NCI-H1436 treated with DMSO at 0.1 percent for 48 hours (cell line): ENCODE data around the gene FOXO3.

Experiments
- DNase-seq: peaks from one replicate; lab custom pipeline; 2025; lab: John Stamatoyannopoulos, UW

Gene FOXO3

DNA sequence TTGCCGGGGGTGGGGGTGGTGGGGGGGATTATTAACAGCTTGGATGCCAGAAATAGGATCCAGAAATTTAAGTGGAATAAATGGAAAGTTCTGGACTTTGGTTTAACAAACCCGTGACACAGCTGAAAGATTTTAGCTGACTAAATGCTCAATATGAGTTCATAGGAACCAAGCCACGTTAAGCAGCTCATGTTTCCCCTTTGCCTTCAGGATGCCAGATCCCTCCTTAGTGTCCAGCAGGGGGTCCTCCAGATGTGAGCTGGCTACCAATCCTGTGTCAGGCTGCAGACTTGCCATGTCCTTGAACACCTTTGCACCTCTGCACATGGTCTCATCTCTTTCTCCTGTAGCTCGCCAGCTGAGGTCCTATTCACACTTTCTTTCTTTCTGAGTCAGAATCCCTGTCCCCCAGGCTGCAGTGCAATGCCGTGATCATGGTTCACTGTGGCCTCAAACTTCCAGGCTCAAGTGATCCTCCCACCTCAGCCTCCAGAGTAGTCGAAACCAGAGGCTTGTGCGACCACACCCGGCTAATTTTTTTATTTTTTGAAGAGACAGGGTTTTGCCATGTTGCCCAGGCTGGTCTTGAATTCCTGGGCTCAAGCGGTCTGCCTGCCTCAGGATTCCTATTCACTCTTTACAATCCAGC, 154.2 kb downstream of the FOXO3 start:
- DNase-seq, result no peak

DNA sequence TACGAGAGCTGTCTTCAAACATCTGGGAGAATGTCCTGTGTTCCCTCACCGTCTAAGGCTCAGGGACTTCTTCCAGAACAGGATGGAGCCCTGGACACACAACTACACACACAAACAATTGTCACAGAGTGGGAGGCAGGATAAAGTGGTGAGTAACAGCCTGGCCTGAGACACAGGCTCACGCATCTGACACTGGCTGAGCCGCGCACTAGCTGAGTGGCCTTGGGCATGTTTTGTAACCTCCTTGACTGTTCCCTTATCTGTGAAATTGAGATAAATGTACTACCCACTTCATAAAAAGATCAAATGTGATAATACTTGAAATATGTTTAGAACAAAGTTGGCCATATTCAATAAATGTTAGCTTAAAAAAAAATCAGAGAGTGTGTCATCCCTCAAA, 155.1 kb downstream of the FOXO3 start:
- no peak for DNase-seq

DNA sequence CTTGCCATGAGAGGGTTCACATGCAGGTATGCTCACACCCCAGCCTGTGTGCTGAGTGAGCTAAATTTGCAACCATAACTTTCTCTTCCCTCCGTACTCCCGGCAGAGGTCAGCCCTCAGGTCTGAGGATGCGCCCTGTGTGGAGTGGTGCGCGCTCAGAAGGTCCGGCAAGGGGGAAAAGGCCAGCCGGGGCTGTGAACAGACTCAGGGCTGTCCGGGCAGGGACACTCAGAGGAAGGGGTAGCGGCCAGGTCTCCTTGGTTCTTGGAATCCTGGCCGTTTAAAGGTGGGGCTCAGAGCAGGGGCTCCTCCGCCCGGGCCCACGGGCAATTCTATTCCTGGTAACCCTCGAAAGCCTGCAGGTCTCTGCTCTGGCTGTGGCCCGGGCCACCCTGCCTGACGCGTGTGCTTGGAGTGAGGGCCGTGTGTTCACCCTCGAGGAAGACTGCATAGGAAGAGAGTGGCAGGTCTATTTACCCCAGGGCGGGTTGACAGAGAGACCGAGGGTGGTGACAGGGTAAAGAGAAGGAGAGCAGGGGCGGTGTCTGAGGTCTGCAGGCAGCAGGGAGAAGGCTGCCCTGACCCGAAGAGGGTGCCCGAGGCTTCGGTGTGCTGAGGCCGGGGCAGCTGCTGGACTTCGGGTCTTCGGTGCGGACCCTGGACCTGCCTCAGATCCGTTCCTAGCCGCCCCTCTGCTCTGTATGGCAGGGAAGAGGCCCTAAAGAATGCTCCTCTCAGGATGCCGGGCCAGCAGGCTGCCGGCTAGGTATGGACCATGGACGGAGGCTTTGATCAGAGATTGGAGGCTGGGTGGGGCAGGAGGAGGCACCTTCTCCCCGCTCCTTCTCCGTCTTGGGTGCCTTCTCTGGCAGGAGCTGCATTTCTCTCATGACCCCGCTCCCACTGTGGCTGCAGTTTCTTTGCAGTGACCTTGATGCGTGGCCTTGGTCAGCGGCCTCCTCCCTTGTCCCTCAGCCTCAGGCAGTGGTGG, 156.4 kb downstream of the FOXO3 start:
- no peak for DNase-seq

- no peak for DNase-seq
Observed at GRCh38 chr6:108719477-108719876, 158.8 kb downstream of the FOXO3 start.

- no peak for DNase-seq
Observed at GRCh38 chr6:108720827-108721226, 160.1 kb downstream of the FOXO3 start.

DNA sequence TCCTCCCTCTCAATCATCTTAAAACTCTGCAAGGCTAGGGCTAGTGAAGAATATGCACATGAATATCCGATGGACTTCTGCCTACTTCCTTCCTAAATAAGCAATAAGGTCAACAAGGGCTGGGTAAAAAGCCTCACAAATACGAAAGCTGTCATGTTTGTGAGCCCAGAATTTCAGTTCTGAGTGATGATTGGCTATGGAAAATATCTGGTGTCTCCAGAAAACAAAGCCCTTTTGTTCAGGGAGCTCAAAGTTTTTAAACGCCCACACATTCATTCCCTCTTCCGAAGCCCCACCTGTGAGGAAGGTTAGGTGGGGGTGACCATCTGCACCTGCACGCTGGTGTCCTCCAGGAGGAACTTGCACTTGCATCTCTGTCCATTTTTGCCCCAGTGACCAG, 160.6 kb downstream of the FOXO3 start:
- no peak for DNase-seq

DNA sequence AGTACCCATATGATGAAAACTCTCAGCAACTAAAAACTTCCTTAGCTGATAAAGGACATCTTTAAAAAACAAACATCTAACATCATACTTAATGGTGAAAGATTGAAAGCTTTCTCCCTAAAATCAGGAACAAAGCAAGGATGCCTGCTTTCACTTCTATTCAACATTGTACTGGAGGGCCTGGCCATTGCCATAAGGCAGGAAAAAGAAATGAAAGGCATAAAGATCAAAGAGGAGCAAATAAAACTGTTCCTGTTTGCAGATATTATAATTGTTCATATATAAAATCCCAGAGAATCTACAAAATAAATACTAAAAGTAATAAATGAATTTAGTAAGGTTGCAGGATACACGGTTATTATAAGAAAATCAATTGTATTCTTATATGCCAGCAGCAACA, 162.9 kb downstream of the FOXO3 start:
- no peak for DNase-seq

DNA sequence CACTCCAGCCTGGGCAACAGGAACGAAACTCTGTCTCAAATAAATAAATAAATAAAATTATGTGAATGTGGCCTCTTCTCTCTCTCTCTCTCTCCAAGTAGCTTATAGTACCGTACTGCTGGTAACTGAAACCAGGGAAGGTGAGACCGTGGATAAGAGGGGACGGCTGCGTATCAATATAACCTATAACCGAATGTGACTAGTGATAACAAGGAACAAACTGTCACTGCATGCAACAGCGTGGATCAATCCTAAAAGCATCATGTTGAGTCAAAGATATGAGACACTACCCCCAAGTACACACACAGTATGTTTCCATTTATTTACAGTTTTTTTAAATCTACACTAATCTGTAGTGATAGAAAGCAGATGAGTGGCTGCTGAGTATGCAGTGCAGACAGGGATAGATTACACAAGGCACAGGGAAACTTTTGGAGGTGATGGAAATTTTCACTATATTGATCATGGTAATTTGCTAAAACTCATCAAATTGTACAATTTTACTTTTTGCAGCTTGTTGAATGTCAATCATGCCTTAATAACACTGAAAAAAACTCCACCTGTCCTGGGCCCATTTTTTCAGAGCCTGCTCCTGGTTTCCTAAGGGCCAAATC, 166.1 kb downstream of the FOXO3 start:
- DNase-seq, result no peak

DNA sequence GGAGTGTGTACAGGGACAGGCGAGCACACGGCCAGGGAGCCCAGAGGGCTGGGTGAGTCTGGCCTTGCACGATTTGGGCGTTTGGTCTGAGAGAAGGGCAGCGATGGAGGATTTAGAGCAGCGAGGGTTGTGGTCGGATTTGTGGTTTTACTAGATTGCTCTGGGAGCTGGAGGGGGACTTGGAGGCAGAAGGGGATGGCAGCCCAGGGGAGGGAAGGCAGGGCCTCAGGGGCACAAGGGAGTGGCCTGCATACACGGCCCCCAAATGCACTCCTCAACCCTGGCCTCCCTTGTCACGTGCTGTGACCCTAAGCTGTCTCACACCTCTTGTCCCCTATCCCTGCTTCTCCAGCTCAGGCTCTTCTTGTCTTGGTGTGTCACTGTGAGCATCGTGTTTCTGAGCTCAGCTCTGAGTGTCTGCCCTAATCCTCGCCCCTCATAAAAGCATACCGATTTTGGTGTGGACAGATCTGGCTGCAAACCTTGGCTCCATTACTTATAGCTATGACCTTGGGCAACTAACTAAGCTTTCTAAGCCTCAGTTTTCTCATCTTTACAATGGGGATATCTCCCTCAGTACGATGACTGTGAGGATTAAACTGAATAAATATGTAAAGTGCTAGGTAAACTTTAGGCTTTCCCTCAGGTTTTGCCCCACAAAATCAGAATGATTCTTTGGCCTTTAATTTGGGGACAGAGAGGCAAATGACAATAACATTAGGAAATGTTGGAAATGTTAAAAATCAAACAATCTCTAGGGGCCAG, 167.4 kb downstream of the FOXO3 start:
- no peak for DNase-seq

GRCh38 chr6:108728826-108729225, 168.1 kb downstream of the FOXO3 start:
- no peak for DNase-seq

GRCh38 chr6:108730635-108731515, 170.2 kb downstream of the FOXO3 start:
- no peak for DNase-seq

DNA sequence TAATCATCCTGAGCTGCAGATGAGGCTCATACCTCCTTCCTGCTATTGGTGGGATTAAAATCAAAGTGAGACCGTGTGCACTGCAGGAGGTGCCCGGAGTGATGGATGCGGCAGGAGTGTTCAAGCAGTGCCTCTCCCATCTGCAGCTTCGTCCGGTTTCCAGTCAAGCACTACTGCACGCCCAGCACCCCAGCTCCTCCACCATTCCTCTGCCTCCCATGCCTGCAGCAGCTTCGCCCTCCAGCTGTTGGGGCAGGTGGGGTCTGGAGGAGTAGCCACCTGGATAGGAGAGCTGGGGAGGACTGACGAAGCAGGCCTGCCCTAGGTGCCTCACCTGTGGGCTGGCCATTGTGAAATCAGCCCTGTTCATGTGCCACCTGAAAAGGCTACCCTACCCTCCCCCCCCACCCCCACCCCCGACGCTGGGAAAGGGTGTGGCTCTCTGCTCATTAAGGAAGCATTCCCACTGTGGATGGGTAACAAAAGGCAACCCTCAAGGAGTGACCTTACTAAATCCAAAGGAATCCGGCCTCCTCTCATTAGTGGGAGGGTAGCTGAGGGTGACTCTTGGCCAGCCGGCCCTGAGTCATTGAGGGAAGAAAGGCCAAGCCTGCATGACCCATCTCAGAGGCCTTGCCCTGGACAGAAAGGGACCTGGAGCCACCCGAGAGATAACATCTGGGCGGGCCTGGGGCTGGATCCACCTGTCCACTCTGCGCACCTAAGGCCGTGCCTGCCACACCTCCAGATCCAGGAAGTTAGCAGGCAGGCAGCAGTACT, 171.6 kb downstream of the FOXO3 start:
- no peak for DNase-seq

- no peak for DNase-seq
Observed at GRCh38 chr6:108733051-108733450, 172.3 kb downstream of the FOXO3 start.

- no peak for DNase-seq
Observed at GRCh38 chr6:108733706-108734265, 173.1 kb downstream of the FOXO3 start.
